ENCODE measurements around the gene UBE2O. TPM values are rescaled to one million over a fixed set of nuclear protein-coding genes. Genes with fewer than 3 reads are reported as not detected.
A peak's percentile ranks its signal among the peaks of the same experiment; 100 is the strongest.

UBE2O gene
- total and polyA plus RNA-seq, 4 donors, result 25.0 to 47.4 (median 35.8) TPM

- no peak overlapping the region for H3K27ac ChIP-seq (ENCODE audit: low read depth, low read length)
- 94% methylated on average over 32 of the region's 33 CpGs for WGBS (ENCODE audit: insufficient coverage)
Observed at GRCh38 chr17:76399175-76400172, 53.5 kb downstream of the UBE2O start.

GRCh38 chr17:76398523-76399174 is 54.3 kb downstream of the UBE2O start:
- H3K27me3 ChIP-seq (ENCODE audit: control insufficient read depth, insufficient read depth, low read length), result no peaks in the 10 kb centered on the region
- WGBS (ENCODE audit: insufficient coverage), result 88% methylated on average over 18 of the region's 20 CpGs
- H3K27ac ChIP-seq (ENCODE audit: low read depth, low read length), result no peak overlapping the region
- peaks cover 95% of the 10 kb centered on the region for H3K36me3 ChIP-seq (ENCODE audit: control insufficient read depth, insufficient read depth, low read length)
- H3K4me1 ChIP-seq (ENCODE audit: control insufficient read depth, insufficient read depth, low read length), result peaks cover 5% of the 10 kb centered on the region
- no peaks in the 10 kb centered on the region for H3K9me3 ChIP-seq (ENCODE audit: control insufficient read depth, insufficient read depth, low read length)
- no peak for DNase-seq (ENCODE audit: low read depth in 4 of 6, low spot score in 6 of 6)
- H3K4me3 ChIP-seq (ENCODE audit: low read depth, low read length), result no peak overlapping the region

More at GRCh38 chr17:76399175-76400172, 53.5 kb downstream of the UBE2O start:
- Histone ChIP-seq H3K36me3 (ENCODE audit: control insufficient read depth, insufficient read depth, low read length) (peaks cover 96% of the 10 kb centered on the region), H3K4me3 (ENCODE audit: low read depth, low read length) (no peak overlapping the region), H3K4me1 (ENCODE audit: control insufficient read depth, insufficient read depth, low read length) (peaks cover 5% of the 10 kb centered on the region), H3K27me3 (ENCODE audit: control insufficient read depth, insufficient read depth, low read length) (no peaks in the 10 kb centered on the region), H3K9me3 (ENCODE audit: control insufficient read depth, insufficient read depth, low read length) (no peaks in the 10 kb centered on the region)
- no peak for DNase-seq (ENCODE audit: low read depth in 4 of 6, low spot score in 6 of 6)

DNA sequence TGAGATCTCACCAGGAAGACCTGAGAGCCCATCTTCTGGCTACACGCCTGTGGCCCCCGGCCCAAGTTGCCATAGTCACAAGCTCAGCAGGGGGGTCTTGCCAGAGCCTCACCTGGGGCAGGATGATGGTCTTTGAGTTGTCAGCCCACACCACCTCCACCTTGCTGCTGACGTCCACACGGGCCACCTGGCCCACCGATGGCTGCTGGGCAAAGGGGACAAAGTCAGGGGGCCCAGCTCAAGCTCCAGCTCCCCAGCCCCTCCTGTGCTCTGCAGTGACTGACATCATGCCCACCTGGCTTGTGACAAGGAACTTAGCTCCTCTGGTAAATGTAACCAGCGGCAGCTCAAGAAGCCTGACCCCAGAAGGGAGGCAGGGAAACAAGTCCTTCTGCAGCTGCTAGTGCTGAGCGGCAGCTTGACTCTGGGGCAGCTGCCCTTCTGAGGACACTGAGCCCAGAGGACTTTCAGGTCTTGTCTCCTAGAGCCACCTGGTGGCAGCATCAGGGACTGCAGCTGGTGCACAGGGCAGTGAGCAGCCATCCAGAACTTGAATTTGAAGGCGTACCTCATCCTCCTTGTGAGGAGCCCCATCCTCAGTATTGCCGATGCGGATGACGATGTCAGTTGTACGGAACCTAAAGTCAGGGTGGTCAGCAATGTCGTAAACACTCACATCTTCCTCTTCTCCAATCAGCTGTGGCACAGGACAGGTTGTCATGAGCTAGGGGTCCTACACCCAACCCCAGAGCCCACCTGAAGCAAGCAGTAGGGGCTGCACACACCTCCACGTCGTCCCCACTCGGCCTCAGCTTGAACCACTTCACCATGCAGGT is 55.0 kb downstream of the UBE2O start:
- Histone ChIP-seq H3K9me3 (ENCODE audit: control insufficient read depth, insufficient read depth, low read length) (no peaks in the 10 kb centered on the region), H3K4me3 (ENCODE audit: low read depth, low read length) (no peak overlapping the region), H3K4me1 (ENCODE audit: control insufficient read depth, insufficient read depth, low read length) (peaks cover 5% of the 10 kb centered on the region), H3K27ac (ENCODE audit: low read depth, low read length) (no peak overlapping the region), H3K36me3 (ENCODE audit: control insufficient read depth, insufficient read depth, low read length) (peaks cover 96% of the 10 kb centered on the region), H3K27me3 (ENCODE audit: control insufficient read depth, insufficient read depth, low read length) (no peaks in the 10 kb centered on the region)
- 61% methylated on average over 14 of the region's 16 CpGs for WGBS (ENCODE audit: insufficient coverage)
- peak in 5 of 6 donors; percentile 67 to 92 (median 76) for DNase-seq (ENCODE audit: low read depth in 4 of 6, low spot score in 6 of 6)

GRCh38 chr17:76397184-76397583 is 55.8 kb downstream of the UBE2O start:
- whole genome bisulfite sequencing (ENCODE audit: insufficient coverage), result 94% methylated on average over 5 of the region's 8 CpGs
- no peaks in the 10 kb centered on the region for H3K27me3 ChIP-seq (ENCODE audit: control insufficient read depth, insufficient read depth, low read length)
- H3K4me1 ChIP-seq (ENCODE audit: control insufficient read depth, insufficient read depth, low read length), result peaks cover 5% of the 10 kb centered on the region
- H3K4me3 ChIP-seq (ENCODE audit: low read depth, low read length), result no peak overlapping the region
- peaks cover 96% of the 10 kb centered on the region for H3K36me3 ChIP-seq (ENCODE audit: control insufficient read depth, insufficient read depth, low read length)
- no peaks in the 10 kb centered on the region for H3K9me3 ChIP-seq (ENCODE audit: control insufficient read depth, insufficient read depth, low read length)
- H3K27ac ChIP-seq (ENCODE audit: low read depth, low read length), result no peak overlapping the region
- no peak for DNase-seq (ENCODE audit: low read depth in 4 of 6, low spot score in 6 of 6)

- no peak overlapping the region for H3K27ac ChIP-seq (ENCODE audit: low read depth, low read length)
- H3K36me3 ChIP-seq (ENCODE audit: control insufficient read depth, insufficient read depth, low read length), result peaks cover 95% of the 10 kb centered on the region
- no peak for DNase-seq (ENCODE audit: low read depth in 4 of 6, low spot score in 6 of 6)
- WGBS (ENCODE audit: insufficient coverage), result 96% methylated on average over 15 of the region's 15 CpGs
- H3K27me3 ChIP-seq (ENCODE audit: control insufficient read depth, insufficient read depth, low read length), result no peaks in the 10 kb centered on the region
- no peaks in the 10 kb centered on the region for H3K9me3 ChIP-seq (ENCODE audit: control insufficient read depth, insufficient read depth, low read length)
- H3K4me1 ChIP-seq (ENCODE audit: control insufficient read depth, insufficient read depth, low read length), result peaks cover 5% of the 10 kb centered on the region
- H3K4me3 ChIP-seq (ENCODE audit: low read depth, low read length), result no peak overlapping the region
Observed at GRCh38 chr17:76395980-76396379, 57.0 kb downstream of the UBE2O start.

DNA sequence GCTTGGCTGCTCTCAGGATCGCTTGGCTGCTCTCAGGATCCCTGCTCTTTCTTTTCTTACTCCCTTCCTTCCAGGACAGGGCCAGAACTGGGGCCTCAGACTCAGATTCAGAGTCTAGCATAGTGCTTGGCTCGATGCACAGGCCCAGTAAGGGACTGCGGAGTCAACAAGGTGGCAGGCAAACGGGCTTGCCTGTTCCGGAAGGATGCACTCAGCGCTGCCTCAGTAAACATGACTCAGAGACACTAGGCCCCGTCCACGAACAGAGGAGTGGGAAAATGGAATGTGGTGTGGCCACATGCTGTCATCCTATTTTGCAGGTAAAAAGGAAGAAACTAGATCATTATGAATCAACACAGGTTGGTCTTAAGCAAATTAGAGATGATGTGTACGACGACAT is 58.8 kb downstream of the UBE2O start:
- no peak for DNase-seq (ENCODE audit: low read depth in 4 of 6, low spot score in 6 of 6)
- H3K9me3 ChIP-seq (ENCODE audit: control insufficient read depth, insufficient read depth, low read length), result no peaks in the 10 kb centered on the region

GRCh38 chr17:76391200-76391715 is 61.7 kb downstream of the UBE2O start:
- DNase-seq (ENCODE audit: low read depth in 4 of 6, low spot score in 6 of 6), result no peak
- no peak overlapping the region for H3K27ac ChIP-seq (ENCODE audit: low read depth, low read length)
- peaks cover 8% of the 10 kb centered on the region for H3K4me1 ChIP-seq (ENCODE audit: control insufficient read depth, insufficient read depth, low read length)
- H3K9me3 ChIP-seq (ENCODE audit: control insufficient read depth, insufficient read depth, low read length), result no peaks in the 10 kb centered on the region
- peaks cover 90% of the 10 kb centered on the region for H3K36me3 ChIP-seq (ENCODE audit: control insufficient read depth, insufficient read depth, low read length)
- H3K27me3 ChIP-seq (ENCODE audit: control insufficient read depth, insufficient read depth, low read length), result peaks cover 4% of the 10 kb centered on the region
- 86% methylated on average over 20 of the region's 21 CpGs for WGBS (ENCODE audit: insufficient coverage)
- no peak overlapping the region for H3K4me3 ChIP-seq (ENCODE audit: low read depth, low read length)

More for the DNA sequence above, 58.8 kb downstream of the UBE2O start:
- Histone ChIP-seq H3K27me3 (ENCODE audit: control insufficient read depth, insufficient read depth, low read length) (no peaks in the 10 kb centered on the region), H3K4me1 (ENCODE audit: control insufficient read depth, insufficient read depth, low read length) (peaks cover 5% of the 10 kb centered on the region), H3K36me3 (ENCODE audit: control insufficient read depth, insufficient read depth, low read length) (peaks cover 94% of the 10 kb centered on the region), H3K27ac (ENCODE audit: low read depth, low read length) (no peak overlapping the region), H3K4me3 (ENCODE audit: low read depth, low read length) (no peak overlapping the region)
- 89% methylated on average over 8 of the region's 10 CpGs for WGBS (ENCODE audit: insufficient coverage)

- DNase-seq (ENCODE audit: low read depth in 4 of 6, low spot score in 6 of 6), result no peak
Observed at GRCh38 chr17:76390003-76390421, 62.9 kb downstream of the UBE2O start.

More at GRCh38 chr17:76390003-76390421, 62.9 kb downstream of the UBE2O start:
- peaks cover 16% of the 10 kb centered on the region for H3K27me3 ChIP-seq (ENCODE audit: control insufficient read depth, insufficient read depth, low read length)
- H3K27ac ChIP-seq (ENCODE audit: low read depth, low read length), result no peak overlapping the region
- no peak overlapping the region for H3K4me3 ChIP-seq (ENCODE audit: low read depth, low read length)
- no peaks in the 10 kb centered on the region for H3K9me3 ChIP-seq (ENCODE audit: control insufficient read depth, insufficient read depth, low read length)
- 81% methylated on average over 9 of the region's 11 CpGs for WGBS (ENCODE audit: insufficient coverage)
- H3K4me1 ChIP-seq (ENCODE audit: control insufficient read depth, insufficient read depth, low read length), result peaks cover 20% of the 10 kb centered on the region
- H3K36me3 ChIP-seq (ENCODE audit: control insufficient read depth, insufficient read depth, low read length), result peaks cover 80% of the 10 kb centered on the region

Data from spinal cord (tissue), 10 donors.